Measurements from ENCODE around the gene MYOCD.

DNA sequence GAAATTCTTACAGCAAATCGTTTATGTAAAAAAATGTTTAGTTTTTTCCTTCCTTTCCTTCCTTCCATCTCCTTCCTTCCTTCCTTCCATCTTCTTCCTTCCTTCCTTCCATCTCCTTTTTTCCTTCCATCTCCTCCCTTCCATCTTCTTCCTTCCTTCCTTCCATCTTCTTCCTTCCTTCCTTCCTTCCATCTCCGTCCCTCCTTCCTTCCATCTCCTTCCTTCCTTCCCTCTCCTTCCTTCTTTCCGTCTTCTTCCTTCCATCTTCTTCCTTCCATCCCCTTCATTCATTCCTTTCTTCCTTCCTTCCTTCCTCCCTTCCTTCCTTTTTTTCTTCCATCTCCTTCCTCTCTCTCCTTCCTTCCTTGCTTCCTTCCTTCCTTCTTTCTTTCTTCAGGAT lies 22.7 kb downstream of the MYOCD start:
- TF ChIP-seq, protein P1, sequence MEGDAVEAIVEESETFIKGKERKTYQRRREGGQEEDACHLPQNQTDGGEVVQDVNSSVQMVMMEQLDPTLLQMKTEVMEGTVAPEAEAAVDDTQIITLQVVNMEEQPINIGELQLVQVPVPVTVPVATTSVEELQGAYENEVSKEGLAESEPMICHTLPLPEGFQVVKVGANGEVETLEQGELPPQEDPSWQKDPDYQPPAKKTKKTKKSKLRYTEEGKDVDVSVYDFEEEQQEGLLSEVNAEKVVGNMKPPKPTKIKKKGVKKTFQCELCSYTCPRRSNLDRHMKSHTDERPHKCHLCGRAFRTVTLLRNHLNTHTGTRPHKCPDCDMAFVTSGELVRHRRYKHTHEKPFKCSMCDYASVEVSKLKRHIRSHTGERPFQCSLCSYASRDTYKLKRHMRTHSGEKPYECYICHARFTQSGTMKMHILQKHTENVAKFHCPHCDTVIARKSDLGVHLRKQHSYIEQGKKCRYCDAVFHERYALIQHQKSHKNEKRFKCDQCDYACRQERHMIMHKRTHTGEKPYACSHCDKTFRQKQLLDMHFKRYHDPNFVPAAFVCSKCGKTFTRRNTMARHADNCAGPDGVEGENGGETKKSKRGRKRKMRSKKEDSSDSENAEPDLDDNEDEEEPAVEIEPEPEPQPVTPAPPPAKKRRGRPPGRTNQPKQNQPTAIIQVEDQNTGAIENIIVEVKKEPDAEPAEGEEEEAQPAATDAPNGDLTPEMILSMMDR (IDR thresholded peaks at IDR 0.05) = no peak
- TF ChIP-seq POLR2A (IDR thresholded peaks at IDR 0.05) = no peak
